Esophagus squamous epithelium (tissue), 4 donors: Measurements from ENCODE around the gene S100A7.

Experiments
- CTCF ChIP-seq, 6 experiments: fragments of 450-650 bp in 4 of 6; fragments of 200-600 bp in 2 of 6; sonication (generic) in 2 of 6; IDR thresholded peaks; one replicate each; pipeline ENCODE4 v1.5.1; 2016 to 2019; ENCODE audit warnings: antibody characterized with exemption in 6 of 6, mild to moderate bottlenecking in 4 of 6, moderate library complexity in 4 of 6
- POLR2A ChIP-seq, 4 donors: fragments of 450-650 bp; IDR thresholded peaks; one replicate each; pipeline ENCODE4 v1.6.1; 2017; ENCODE audit warnings: antibody characterized with exemption in 4 of 4, mild to moderate bottlenecking in 4 of 4, moderate library complexity in 3 of 4

GRCh38 chr1:153488731-153489130, 28.3 kb upstream of the S100A7 start:
- TF ChIP-seq POLR2A (IDR thresholded peaks at IDR 0.05) (no peak), CTCF (IDR thresholded peaks at IDR 0.05) (no peak)
